H9 (cell line): ENCODE measurements around the gene P2RX6. TPM values are rescaled to one million over a fixed set of nuclear protein-coding genes. Genes with fewer than 3 reads are reported as not detected.

Source experiments
- DNase-seq: peaks from one replicate; pipeline ENCODE4 v3.0.0-alpha.2; 2017
- H2AFZ ChIP-seq: one replicate; pipeline ENCODE4 v1.6.1; 2013; ENCODE audit warnings: mild to moderate bottlenecking, low read length, control low read depth, moderate library complexity
- H2AK5ac ChIP-seq: 2 replicates; pipeline ENCODE4 v1.6.1; 2013; ENCODE audit warnings: low read length, control low read depth, mixed read lengths; ENCODE audit not compliant: insufficient read length
- H2BK120ac ChIP-seq: one replicate; pipeline ENCODE4 v1.6.1; 2013; ENCODE audit warnings: low read depth, mild to moderate bottlenecking, low read length, control low read depth, inconsistent platforms; ENCODE audit not compliant: poor library complexity, severe bottlenecking
- H2BK12ac ChIP-seq: 2 replicates; pipeline ENCODE4 v1.6.1; 2013; ENCODE audit warnings: low read length, control low read depth, mixed read lengths, low read depth; ENCODE audit not compliant: insufficient read length
- H2BK15ac ChIP-seq: 2 replicates; pipeline ENCODE4 v1.6.1; 2013; ENCODE audit warnings: low read depth, low read length, control low read depth
- H2BK20ac ChIP-seq: one replicate; pipeline ENCODE4 v1.6.1; 2013; ENCODE audit warnings: low read depth, mild to moderate bottlenecking, low read length, control low read depth, inconsistent platforms; ENCODE audit not compliant: poor library complexity, severe bottlenecking
- H2BK5ac ChIP-seq: 2 replicates; pipeline ENCODE4 v1.6.1; 2013; ENCODE audit warnings: low read length, control low read depth, mixed read lengths; ENCODE audit not compliant: insufficient read length
- H3K14ac ChIP-seq: 2 replicates; pipeline ENCODE4 v1.6.1; 2013; ENCODE audit warnings: low read length, control low read depth; ENCODE audit not compliant: insufficient read depth
- H3K18ac ChIP-seq: 2 replicates; pipeline ENCODE4 v1.6.1; 2013; ENCODE audit warnings: low read depth, mild to moderate bottlenecking, mixed read lengths, low read length, control low read depth; ENCODE audit not compliant: insufficient read length
- H3K23ac ChIP-seq: 2 replicates; pipeline ENCODE4 v1.6.1; 2013; ENCODE audit warnings: low read length, control low read depth, mixed read lengths, low read depth; ENCODE audit not compliant: insufficient read length
- H3K23me2 ChIP-seq: 2 replicates; pipeline ENCODE4 v1.6.1; 2013; ENCODE audit warnings: low read depth, mild to moderate bottlenecking, mixed read lengths, low read length, control low read depth; ENCODE audit not compliant: insufficient read length, poor library complexity, severe bottlenecking
- H3K27ac ChIP-seq: 2 replicates; pipeline ENCODE4 v1.5.1; 2013; ENCODE audit warnings: low read length, control low read depth, mixed read lengths, low read depth; ENCODE audit not compliant: insufficient read length
- H3K27me3 ChIP-seq: 2 replicates; pipeline ENCODE4 v1.6.1; 2013; ENCODE audit warnings: low read length, control low read depth, inconsistent platforms; ENCODE audit not compliant: insufficient read depth
- H3K4ac ChIP-seq: 2 replicates; pipeline ENCODE4 v1.6.1; 2013; ENCODE audit warnings: low read depth, mild to moderate bottlenecking, control low read depth, inconsistent platforms, low read length, moderate library complexity
- H3K4me1 ChIP-seq: 2 replicates; pipeline ENCODE4 v1.6.1; 2013; ENCODE audit warnings: low read length, control low read depth, inconsistent platforms; ENCODE audit not compliant: insufficient read depth
- H3K4me2 ChIP-seq: 2 replicates; pipeline ENCODE4 v1.6.1; 2013; ENCODE audit warnings: low read length, control low read depth, mixed read lengths; ENCODE audit not compliant: insufficient read length, insufficient read depth
- H3K56ac ChIP-seq: 2 replicates; pipeline ENCODE4 v1.6.1; 2013; ENCODE audit warnings: low read depth, mild to moderate bottlenecking, mixed read lengths, low read length, control low read depth; ENCODE audit not compliant: insufficient read length
- H3K79me1 ChIP-seq: 2 replicates; pipeline ENCODE4 v1.6.1; 2013; ENCODE audit warnings: low read depth, mild to moderate bottlenecking, moderate library complexity, low read length, control low read depth, inconsistent platforms; ENCODE audit not compliant: insufficient read depth, poor library complexity, severe bottlenecking
- H3K79me2 ChIP-seq: 2 replicates; pipeline ENCODE4 v1.6.1; 2013; ENCODE audit warnings: low read length, control low read depth, inconsistent platforms; ENCODE audit not compliant: insufficient read depth
- H3K9ac ChIP-seq: 2 replicates; pipeline ENCODE4 v1.6.1; 2013; ENCODE audit warnings: low read length, control low read depth, mixed read lengths; ENCODE audit not compliant: insufficient read length; ENCODE audit errors: extremely low read depth
- H3K9me3 ChIP-seq: one replicate; pipeline ENCODE4 v1.6.1; 2013; ENCODE audit warnings: low read depth, low read length, inconsistent platforms; ENCODE audit not compliant: control insufficient read depth
- H3T11ph ChIP-seq: one replicate; pipeline ENCODE4 v1.6.1; 2013; ENCODE audit warnings: mild to moderate bottlenecking, low read length, control low read depth, inconsistent platforms
- H4K20me1 ChIP-seq: one replicate; pipeline ENCODE4 v1.6.1; 2013; ENCODE audit not compliant: control insufficient read depth, insufficient read length, insufficient read depth
- H4K5ac ChIP-seq: 2 replicates; pipeline ENCODE4 v1.6.1; 2013; ENCODE audit warnings: low read depth, mild to moderate bottlenecking, mixed read lengths, low read length, control low read depth; ENCODE audit not compliant: insufficient read length
- H4K8ac ChIP-seq: replicated peaks from 2 replicates; pipeline ENCODE4 v1.6.1; 2013; ENCODE audit warnings: low read length, control low read depth, mixed read lengths, low read depth; ENCODE audit not compliant: insufficient read length
- H4K91ac ChIP-seq: 2 replicates; pipeline ENCODE4 v1.6.1; 2013; ENCODE audit warnings: low read depth, mild to moderate bottlenecking, moderate library complexity, mixed read lengths, low read length, control low read depth; ENCODE audit not compliant: insufficient read length
- H3K27ac Mint-ChIP-seq, 3 experiments: 2 replicates in 2 of 3; 3 replicates in 1 of 3; pipeline ENCODE4 v1.8.0; 2020 to 2021; ENCODE audit warnings: mixed read lengths in 3 of 3, mild to moderate bottlenecking in 1 of 3, moderate library complexity in 1 of 3
- H3K27me3 Mint-ChIP-seq: 2 replicates; pipeline ENCODE4 v1.8.0; 2021; ENCODE audit warnings: low read depth, mild to moderate bottlenecking, moderate library complexity, mixed read lengths
- H3K36me3 Mint-ChIP-seq, 3 experiments: 2 replicates in 2 of 3; 3 replicates in 1 of 3; pipeline ENCODE4 v1.8.0; 2020 to 2021; ENCODE audit warnings: low read depth in 3 of 3, mixed read lengths in 3 of 3; ENCODE audit not compliant: insufficient read depth in 1 of 3
- H3K4me1 Mint-ChIP-seq, 2 experiments: 2 replicates each; pipeline ENCODE4 v1.8.0; 2020; ENCODE audit warnings: mixed read lengths in 2 of 2
- H3K4me3 Mint-ChIP-seq, 2 experiments: 2 replicates in 1 of 2; 3 replicates in 1 of 2; pipeline ENCODE4 v1.8.0; 2020 to 2021; ENCODE audit warnings: mild to moderate bottlenecking in 2 of 2, mixed read lengths in 2 of 2, moderate library complexity in 1 of 2
- H3K9me3 Mint-ChIP-seq, 2 experiments: 2 replicates in 1 of 2; 3 replicates in 1 of 2; pipeline ENCODE4 v1.8.0; 2020; ENCODE audit warnings: mild to moderate bottlenecking in 2 of 2, mixed read lengths in 2 of 2, moderate library complexity in 1 of 2
- CTCF ChIP-seq: fragments of 200-600 bp; sonication (generic); conservative IDR thresholded peaks from 3 replicates; pipeline ENCODE4 v1.8.0; 2021; ENCODE audit warnings: antibody characterized with exemption, mild to moderate bottlenecking
- WGBS: extraction: QIAGEN DNeasy Blood & Tissue Kit; methylation state at CpG from one replicate; pipeline ENCODE4 v1.1.7; 2013; ENCODE audit warnings: missing lambda C conversion rate, low lambda C conversion rate, mixed read lengths; ENCODE audit not compliant: insufficient read length; ENCODE audit errors: extremely low coverage; 5-methylcytosine and 5-hydroxymethylcytosine counted together
- total RNA-seq: library from RNA; stranded (reverse); gene quantifications from 2 replicates; pipeline ENCODE4 v1.2.1, GENCODE V29; 2021

The P2RX6 gene
- total RNA-seq, 1 experiment from 2014 or later: not detected

GRCh38 chr22:20987375-20987774 is 27.6 kb upstream of the P2RX6 start:
- Histone ChIP-seq H3K23me2 (peaks cover 5% of the 10 kb centered on the region), H3K9me3 (no peaks in the 10 kb centered on the region), H3K18ac (no peak overlapping the region), H2BK15ac (no peak overlapping the region), H3K14ac (no peak overlapping the region), H4K20me1 (no peaks in the 10 kb centered on the region), H3K9ac (no peak overlapping the region), H4K91ac (no peak overlapping the region), H3T11ph (no peak overlapping the region), H3K4me2 (no peak overlapping the region), H2AK5ac (no peak overlapping the region), H3K4ac (no peak overlapping the region), H2BK5ac (no peak overlapping the region), H3K79me1 (no peaks in the 10 kb centered on the region), H4K5ac (no peak overlapping the region), H2BK12ac (no peak overlapping the region), H3K27me3 (no peaks in the 10 kb centered on the region), H2AFZ (no peak overlapping the region), H3K56ac (no peak overlapping the region), H2BK120ac (no peak overlapping the region), H3K27ac (no peak overlapping the region), H4K8ac (no peak overlapping the region), H2BK20ac (no peak overlapping the region), H3K4me1 (0 out of 2 replicates have a peak, but pooled peaks cover 2% of the 10 kb centered on the region), H3K23ac (no peak overlapping the region), H3K79me2 (no peaks in the 10 kb centered on the region)
- TF ChIP-seq CTCF: no peak
- H3K4me3 Mint-ChIP-seq: no peak overlapping the region
- H3K9me3 Mint-ChIP-seq: no peaks in the 10 kb centered on the region; a peak in 1 of 5 replicates
- no peak overlapping the region for H3K27ac Mint-ChIP-seq
- H3K36me3 Mint-ChIP-seq: peaks cover 0 to 42% (median 21%) of the 10 kb centered on the region in 3 experiments
- no peak for DNase-seq
- no peaks in the 10 kb centered on the region; the same call in 1 of the 2 replicates for H3K27me3 Mint-ChIP-seq
- no CpG with 5 or more reads among the region's 14 CpGs for WGBS
- peaks cover 6 to 7% of the 10 kb centered on the region in 2 experiments for H3K4me1 Mint-ChIP-seq
